ENCODE results near the gene SMAD2.

SMAD2 gene

DNA sequence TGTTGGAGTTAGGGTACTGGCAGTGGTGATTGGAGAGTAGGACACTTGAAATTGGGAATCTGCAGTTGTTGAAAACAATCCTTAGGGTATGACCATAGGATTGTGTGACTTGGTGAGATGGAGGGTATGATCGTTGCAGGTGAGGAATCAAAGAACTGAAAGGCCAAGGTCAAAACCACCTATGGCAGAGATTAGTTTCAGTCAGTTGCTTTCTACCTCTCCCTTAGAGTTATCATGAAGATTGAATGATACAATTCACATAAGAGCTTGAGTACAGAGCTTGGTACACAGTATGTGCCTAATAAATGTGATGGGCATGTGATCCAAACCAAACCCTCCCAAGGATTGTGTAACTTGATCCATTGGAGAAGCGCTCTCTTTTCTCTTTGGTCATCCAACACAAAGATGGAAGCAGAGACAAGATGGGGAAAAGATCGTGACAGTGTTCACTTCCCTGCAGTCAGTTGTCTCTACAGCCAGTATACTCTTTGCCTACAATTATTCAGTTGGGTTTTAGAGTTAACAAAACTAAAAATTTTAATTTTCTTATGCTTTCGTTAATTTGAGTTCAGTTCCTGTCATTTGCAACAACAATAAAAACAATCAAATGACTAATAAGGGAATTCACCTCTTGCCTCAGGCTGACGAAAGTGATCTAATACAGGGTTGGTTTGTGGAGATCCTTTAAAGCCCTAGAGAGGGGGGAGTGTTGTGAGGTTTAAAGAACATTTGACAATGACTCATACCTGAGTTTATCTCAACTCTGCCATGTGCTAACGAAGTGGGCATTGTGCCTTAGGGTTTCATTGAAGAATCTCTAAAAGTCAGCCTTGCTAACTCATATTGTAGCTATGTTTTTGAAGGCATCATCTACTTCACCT is 14.8 kb upstream of the SMAD2 start:
- H3F3A ChIP-seq (ENCODE audit: insufficient read depth, low read length): no peaks in the 10 kb centered on the region
- H3K4me1 ChIP-seq (ENCODE audit: low read length): peaks cover 4% of the 10 kb centered on the region
- H3K36me3 ChIP-seq (replicated peaks; ENCODE audit: insufficient read depth, low read length): no peaks in the 10 kb centered on the region
- H3K4me3 ChIP-seq (ENCODE audit: low read length): no peak overlapping the region
- H3K9me3 ChIP-seq (replicated peaks; ENCODE audit: insufficient read depth, low read length): no peaks in the 10 kb centered on the region
- H3K9me2 ChIP-seq (replicated peaks; ENCODE audit: insufficient read depth, low read length): no peaks in the 10 kb centered on the region
- no peak overlapping the region for H3K27ac ChIP-seq (ENCODE audit: low read length)
- H4K20me1 ChIP-seq (ENCODE audit: insufficient read depth, low read length): no peaks in the 10 kb centered on the region
- H2AFZ ChIP-seq (ENCODE audit: low read length): no peak overlapping the region
- no peak overlapping the region for H3K9ac ChIP-seq (ENCODE audit: low read length)
- H3K4me2 ChIP-seq (ENCODE audit: low read depth, low read length): no peak overlapping the region
- TF ChIP-seq CTCF (IDR thresholded peaks at IDR 0.05; ENCODE audit: low read length) (no peak), EZH2phosphoT487 (IDR thresholded peaks at IDR 0.05; ENCODE audit: low read length) (no peak), EZH2 (optimal IDR thresholded peaks at IDR 0.05; ENCODE audit: low read depth, low read length) (no peak)
- no peak for DNase-seq
- no peaks in the 10 kb centered on the region for H3K79me2 ChIP-seq (ENCODE audit: low read length)
- no peaks in the 10 kb centered on the region for H3K27me3 ChIP-seq (replicated peaks; ENCODE audit: insufficient read depth, low read length)

DNA sequence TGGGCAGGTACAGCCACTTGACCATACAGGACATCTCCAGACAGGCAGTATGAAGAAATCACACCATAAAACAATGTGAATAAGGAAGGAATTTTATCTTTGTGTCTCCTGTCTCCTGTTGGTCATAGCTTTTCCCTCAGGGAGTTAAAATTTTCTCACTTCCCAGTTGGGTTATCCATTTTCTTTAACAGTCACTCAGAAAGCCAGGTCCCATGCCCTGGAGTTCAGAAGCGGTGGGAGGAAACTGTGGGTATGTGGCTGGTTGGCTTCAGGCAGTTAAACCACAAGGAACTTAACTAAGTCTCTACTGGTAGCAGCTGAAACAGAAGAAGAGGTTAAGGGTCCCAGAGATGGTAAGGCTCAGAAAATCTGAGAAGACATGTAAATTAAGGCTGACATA is 6.5 kb upstream of the SMAD2 start:
- peaks cover 8% of the 10 kb centered on the region for H3K4me1 ChIP-seq (ENCODE audit: low read length)
- no peak overlapping the region for H3K9ac ChIP-seq (ENCODE audit: low read length)
- H3K9me2 ChIP-seq (replicated peaks; ENCODE audit: insufficient read depth, low read length): no peaks in the 10 kb centered on the region
- no peak overlapping the region for H3K27ac ChIP-seq (ENCODE audit: low read length)
- TF ChIP-seq CTCF (IDR thresholded peaks at IDR 0.05; ENCODE audit: low read length) (no peak), EZH2phosphoT487 (IDR thresholded peaks at IDR 0.05; ENCODE audit: low read length) (no peak), EZH2 (optimal IDR thresholded peaks at IDR 0.05; ENCODE audit: low read depth, low read length) (no peak)
- no peaks in the 10 kb centered on the region for H3K79me2 ChIP-seq (ENCODE audit: low read length)
- no peaks in the 10 kb centered on the region for H3K9me3 ChIP-seq (replicated peaks; ENCODE audit: insufficient read depth, low read length)
- DNase-seq: no peak
- no peaks in the 10 kb centered on the region for H3K36me3 ChIP-seq (replicated peaks; ENCODE audit: insufficient read depth, low read length)
- no peaks in the 10 kb centered on the region for H3K27me3 ChIP-seq (replicated peaks; ENCODE audit: insufficient read depth, low read length)
- no peak overlapping the region for H3K4me2 ChIP-seq (ENCODE audit: low read depth, low read length)
- H3K4me3 ChIP-seq (ENCODE audit: low read length): no peak overlapping the region
- H2AFZ ChIP-seq (ENCODE audit: low read length): no peak overlapping the region
- peaks cover 6% of the 10 kb centered on the region for H3F3A ChIP-seq (ENCODE audit: insufficient read depth, low read length)
- H4K20me1 ChIP-seq (ENCODE audit: insufficient read depth, low read length): no peaks in the 10 kb centered on the region

- DNase-seq: no peak
- H3K4me1 ChIP-seq (ENCODE audit: low read length): peaks cover 6% of the 10 kb centered on the region
- no peaks in the 10 kb centered on the region for H3K9me3 ChIP-seq (replicated peaks; ENCODE audit: insufficient read depth, low read length)
These were observed 5.0 kb upstream of the SMAD2 start for GRCh38 chr18:47935321-47936055.

More at GRCh38 chr18:47935321-47936055, 5.0 kb upstream of the SMAD2 start:
- no peaks in the 10 kb centered on the region for H3K79me2 ChIP-seq (ENCODE audit: low read length)
- H3F3A ChIP-seq (ENCODE audit: insufficient read depth, low read length): peaks cover 14% of the 10 kb centered on the region
- no peak overlapping the region for H2AFZ ChIP-seq (ENCODE audit: low read length)
- H3K4me2 ChIP-seq (ENCODE audit: low read depth, low read length): no peak overlapping the region
- TF ChIP-seq CTCF (IDR thresholded peaks at IDR 0.05; ENCODE audit: low read length): no peak
- TF ChIP-seq EZH2 (optimal IDR thresholded peaks at IDR 0.05; ENCODE audit: low read depth, low read length): no peak
- TF ChIP-seq EZH2phosphoT487 (IDR thresholded peaks at IDR 0.05; ENCODE audit: low read length): no peak
- no peaks in the 10 kb centered on the region for H3K27me3 ChIP-seq (replicated peaks; ENCODE audit: insufficient read depth, low read length)
- no peaks in the 10 kb centered on the region for H4K20me1 ChIP-seq (ENCODE audit: insufficient read depth, low read length)
- no peak overlapping the region for H3K4me3 ChIP-seq (ENCODE audit: low read length)
- no peak overlapping the region for H3K9ac ChIP-seq (ENCODE audit: low read length)
- no peak overlapping the region for H3K27ac ChIP-seq (ENCODE audit: low read length)
- no peaks in the 10 kb centered on the region for H3K9me2 ChIP-seq (replicated peaks; ENCODE audit: insufficient read depth, low read length)
- H3K36me3 ChIP-seq (replicated peaks; ENCODE audit: insufficient read depth, low read length): no peaks in the 10 kb centered on the region
